ENCODE results near the gene ZFYVE1. TPM values are rescaled to one million over a fixed set of nuclear protein-coding genes. Genes with fewer than 3 reads are reported as not detected.

Gene ZFYVE1
- total RNA-seq, 1 donor from 2014 or later: 38.1 TPM

DNA sequence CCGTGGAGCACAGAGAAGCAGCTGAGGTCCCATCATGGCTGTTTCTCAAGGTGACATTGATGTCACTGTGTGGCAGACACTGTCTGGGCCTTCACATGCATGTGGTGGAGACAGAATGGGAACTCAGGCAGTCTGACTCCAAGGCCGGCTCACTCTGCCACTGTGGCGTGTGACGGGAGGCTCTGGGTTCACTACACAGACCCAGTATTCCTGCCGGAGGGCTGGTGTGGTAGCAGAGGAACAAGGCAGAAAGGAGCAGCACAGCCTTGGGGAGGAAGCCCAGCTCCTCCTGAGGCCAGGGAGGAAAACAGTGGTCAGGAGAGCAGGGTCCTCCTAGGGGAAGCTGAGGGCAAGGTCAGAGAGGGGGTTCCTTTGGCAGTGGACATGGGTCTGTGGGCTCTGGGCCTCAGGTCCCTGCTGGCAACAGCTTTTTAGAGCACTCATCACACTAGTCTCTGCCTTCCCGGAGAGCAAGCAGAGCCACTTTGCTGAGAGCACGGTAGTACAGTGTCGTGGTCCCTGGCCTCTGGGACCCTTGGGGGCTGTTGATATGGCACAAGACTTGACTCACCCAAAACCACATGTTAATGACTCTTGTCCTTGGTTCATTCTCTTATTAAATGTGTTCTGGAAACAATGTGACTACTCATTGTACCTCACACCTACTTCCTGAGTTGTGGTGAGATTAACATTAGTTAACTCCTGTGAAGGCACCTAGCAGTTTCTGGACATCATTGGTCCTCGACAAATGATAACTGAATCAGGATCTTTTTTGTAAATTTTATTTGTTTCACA, 79.3 kb downstream of the ZFYVE1 start:
- H3K27ac Mint-ChIP-seq (ENCODE audit: unreplicated experiment): no peak overlapping the region
- H3K9me3 Mint-ChIP-seq (ENCODE audit: unreplicated experiment): no peaks in the 10 kb centered on the region
- TF ChIP-seq, protein P1, sequence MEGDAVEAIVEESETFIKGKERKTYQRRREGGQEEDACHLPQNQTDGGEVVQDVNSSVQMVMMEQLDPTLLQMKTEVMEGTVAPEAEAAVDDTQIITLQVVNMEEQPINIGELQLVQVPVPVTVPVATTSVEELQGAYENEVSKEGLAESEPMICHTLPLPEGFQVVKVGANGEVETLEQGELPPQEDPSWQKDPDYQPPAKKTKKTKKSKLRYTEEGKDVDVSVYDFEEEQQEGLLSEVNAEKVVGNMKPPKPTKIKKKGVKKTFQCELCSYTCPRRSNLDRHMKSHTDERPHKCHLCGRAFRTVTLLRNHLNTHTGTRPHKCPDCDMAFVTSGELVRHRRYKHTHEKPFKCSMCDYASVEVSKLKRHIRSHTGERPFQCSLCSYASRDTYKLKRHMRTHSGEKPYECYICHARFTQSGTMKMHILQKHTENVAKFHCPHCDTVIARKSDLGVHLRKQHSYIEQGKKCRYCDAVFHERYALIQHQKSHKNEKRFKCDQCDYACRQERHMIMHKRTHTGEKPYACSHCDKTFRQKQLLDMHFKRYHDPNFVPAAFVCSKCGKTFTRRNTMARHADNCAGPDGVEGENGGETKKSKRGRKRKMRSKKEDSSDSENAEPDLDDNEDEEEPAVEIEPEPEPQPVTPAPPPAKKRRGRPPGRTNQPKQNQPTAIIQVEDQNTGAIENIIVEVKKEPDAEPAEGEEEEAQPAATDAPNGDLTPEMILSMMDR (IDR thresholded peaks at IDR 0.05): no peak
- H3K4me3 Mint-ChIP-seq (ENCODE audit: unreplicated experiment): no peak overlapping the region
- no peak for DNase-seq (ENCODE audit: extremely low spot score, unreplicated experiment)
- peaks cover 2% of the 10 kb centered on the region for H3K4me1 Mint-ChIP-seq (ENCODE audit: unreplicated experiment)
- H3K27me3 Mint-ChIP-seq (ENCODE audit: unreplicated experiment): no peaks in the 10 kb centered on the region
- H3K36me3 Mint-ChIP-seq (ENCODE audit: unreplicated experiment): peaks cover 17% of the 10 kb centered on the region

DNA sequence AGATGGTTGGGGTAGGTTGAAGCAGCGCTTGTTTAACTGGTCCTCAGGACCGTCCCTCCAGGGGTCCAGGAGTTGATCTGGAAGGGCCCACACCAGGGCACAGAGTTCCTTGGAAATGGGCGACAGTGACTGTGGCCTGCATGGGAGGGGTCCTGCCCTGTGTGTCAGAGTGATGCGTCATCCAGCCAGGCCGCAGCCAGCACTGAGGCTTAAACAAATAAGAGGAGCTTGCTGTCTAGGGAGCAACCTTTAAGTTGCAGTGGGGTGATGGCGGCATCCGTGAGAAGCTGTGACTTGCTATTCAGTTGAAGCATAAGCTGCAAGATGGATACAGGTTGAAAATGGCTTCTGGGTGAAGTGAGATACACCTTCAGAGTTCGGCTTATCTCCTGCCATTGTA, 80.4 kb downstream of the ZFYVE1 start:
- no peak overlapping the region for H3K4me3 Mint-ChIP-seq (ENCODE audit: unreplicated experiment)
- H3K36me3 Mint-ChIP-seq (ENCODE audit: unreplicated experiment): peaks cover 16% of the 10 kb centered on the region
- DNase-seq (ENCODE audit: extremely low spot score, unreplicated experiment): no peak
- no peaks in the 10 kb centered on the region for H3K27me3 Mint-ChIP-seq (ENCODE audit: unreplicated experiment)
- peaks cover 2% of the 10 kb centered on the region for H3K4me1 Mint-ChIP-seq (ENCODE audit: unreplicated experiment)
- no peak overlapping the region for H3K27ac Mint-ChIP-seq (ENCODE audit: unreplicated experiment)
- TF ChIP-seq, protein P1 (IDR thresholded peaks at IDR 0.05): no peak
- no peaks in the 10 kb centered on the region for H3K9me3 Mint-ChIP-seq (ENCODE audit: unreplicated experiment)

DNA sequence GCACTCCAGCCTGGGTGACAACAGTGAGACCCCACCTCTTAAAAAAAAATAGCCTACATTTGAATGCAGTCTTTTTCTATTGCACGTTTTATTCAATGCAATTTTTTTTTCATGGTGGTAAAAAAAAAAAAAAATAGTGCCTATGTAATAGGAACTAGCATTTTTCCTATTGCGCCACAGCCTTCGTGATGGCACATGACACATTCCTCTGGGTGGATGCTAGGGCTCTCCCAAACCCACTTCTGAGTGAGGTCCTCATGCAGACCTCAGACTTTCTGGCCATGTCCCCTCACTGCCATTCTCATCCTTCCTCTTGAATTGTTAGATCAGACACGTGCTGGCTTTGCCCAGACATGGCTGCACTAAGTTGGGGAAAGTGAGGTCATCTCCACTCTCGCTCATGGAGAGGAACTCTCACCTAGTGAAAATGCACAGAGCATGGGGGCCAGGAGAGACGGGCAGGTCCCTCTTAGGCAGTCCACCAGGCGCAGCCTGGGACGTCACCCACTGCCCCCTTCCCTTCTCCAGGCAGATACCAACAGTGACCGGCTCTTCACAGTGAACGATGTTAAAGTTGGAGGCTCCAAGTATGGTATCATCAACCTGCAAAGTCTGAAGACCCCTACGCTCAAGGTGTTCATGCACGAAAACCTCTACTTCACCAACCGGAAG, 81.4 kb downstream of the ZFYVE1 start:
- Mint-ChIP-seq H3K4me1 (ENCODE audit: unreplicated experiment) (peaks cover 2% of the 10 kb centered on the region), H3K27me3 (ENCODE audit: unreplicated experiment) (no peaks in the 10 kb centered on the region), H3K4me3 (ENCODE audit: unreplicated experiment) (no peak overlapping the region), H3K27ac (ENCODE audit: unreplicated experiment) (no peak overlapping the region), H3K9me3 (ENCODE audit: unreplicated experiment) (no peaks in the 10 kb centered on the region), H3K36me3 (ENCODE audit: unreplicated experiment) (peaks cover 16% of the 10 kb centered on the region)
- TF ChIP-seq, protein P1 (IDR thresholded peaks at IDR 0.05): no peak
- no peak for DNase-seq (ENCODE audit: extremely low spot score, unreplicated experiment)

DNA sequence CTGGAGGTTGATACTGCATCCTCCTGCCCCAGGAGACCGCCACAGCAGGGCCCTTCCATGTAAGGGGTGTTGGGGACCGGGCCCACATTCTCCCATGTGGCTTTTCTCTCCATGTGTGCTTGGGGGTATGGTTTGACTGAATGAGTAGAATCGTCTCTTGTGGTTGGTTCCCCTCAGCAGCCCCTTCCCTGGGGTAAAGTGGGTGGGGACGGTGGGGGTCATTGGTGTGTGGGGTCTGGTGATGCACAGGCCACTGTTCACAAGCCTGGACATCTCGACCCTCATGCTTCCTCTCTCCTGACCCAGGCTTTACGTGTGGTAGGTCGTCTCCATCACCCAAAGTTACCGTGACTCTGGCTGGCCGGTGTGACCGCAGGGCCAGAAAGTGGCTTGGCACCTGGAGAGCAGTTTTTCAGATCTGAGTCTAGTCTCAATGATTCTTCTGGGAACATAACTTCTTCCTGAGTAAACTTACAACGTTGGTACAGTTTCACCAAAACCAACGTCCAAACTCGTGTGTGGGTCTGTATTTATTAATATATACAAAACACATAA, 83.0 kb downstream of the ZFYVE1 start:
- Mint-ChIP-seq H3K4me3 (ENCODE audit: unreplicated experiment) (no peak overlapping the region), H3K9me3 (ENCODE audit: unreplicated experiment) (no peaks in the 10 kb centered on the region), H3K4me1 (ENCODE audit: unreplicated experiment) (peaks cover 2% of the 10 kb centered on the region), H3K27me3 (ENCODE audit: unreplicated experiment) (no peaks in the 10 kb centered on the region), H3K36me3 (ENCODE audit: unreplicated experiment) (peaks cover 25% of the 10 kb centered on the region), H3K27ac (ENCODE audit: unreplicated experiment) (no peak overlapping the region)
- DNase-seq (ENCODE audit: extremely low spot score, unreplicated experiment): no peak
- TF ChIP-seq, protein P1 (IDR thresholded peaks at IDR 0.05): no peak

DNA sequence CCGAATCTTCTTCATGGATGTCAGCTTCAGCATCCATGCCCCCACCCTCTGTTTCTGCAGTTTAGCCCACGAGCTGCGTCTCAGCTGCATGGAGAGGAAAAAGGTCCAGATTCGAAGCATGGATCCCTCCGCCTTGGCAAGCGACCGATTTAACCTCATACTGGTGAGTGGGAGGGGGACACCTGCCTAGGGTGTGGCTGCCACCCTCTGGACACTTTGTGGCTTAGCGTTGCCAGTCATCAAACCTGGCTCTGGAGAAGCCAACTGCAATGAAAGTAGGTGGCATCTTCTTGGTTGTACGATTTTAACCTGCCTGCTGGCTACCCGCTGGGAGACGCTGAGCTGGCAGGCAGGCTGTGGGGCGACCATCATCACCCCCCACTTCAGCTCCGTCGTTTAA, 84.0 kb downstream of the ZFYVE1 start:
- Mint-ChIP-seq H3K4me1 (ENCODE audit: unreplicated experiment) (peaks cover 2% of the 10 kb centered on the region), H3K27me3 (ENCODE audit: unreplicated experiment) (no peaks in the 10 kb centered on the region), H3K9me3 (ENCODE audit: unreplicated experiment) (no peaks in the 10 kb centered on the region), H3K27ac (ENCODE audit: unreplicated experiment) (no peak overlapping the region), H3K4me3 (ENCODE audit: unreplicated experiment) (no peak overlapping the region), H3K36me3 (ENCODE audit: unreplicated experiment) (peaks cover 29% of the 10 kb centered on the region)
- TF ChIP-seq, protein P1 (IDR thresholded peaks at IDR 0.05): no peak
- no peak for DNase-seq (ENCODE audit: extremely low spot score, unreplicated experiment)

Measured in osteocyte (in vitro differentiated cells).